ENCODE measurements around the gene CMSS1. TPM values are rescaled to one million over a fixed set of nuclear protein-coding genes. Genes with fewer than 3 reads are reported as not detected.

The CMSS1 gene
- polyA plus RNA-seq, 1 of the 3 experiments (the other 2 are of a cell fraction): 9.1 TPM

GRCh38 chr3:100082714-100083113, 265.1 kb downstream of the CMSS1 start:
- H3F3A ChIP-seq (replicated peaks; ENCODE audit: insufficient read depth): peaks cover 11% of the 10 kb centered on the region
- H3K4me3 ChIP-seq (ENCODE audit: low read depth in 2 of 2, low read length in 1 of 2): no peak overlapping the region
- no peak overlapping the region for H2AFZ ChIP-seq (ENCODE audit: low read depth)
- TF ChIP-seq TCF12 (IDR thresholded peaks at IDR 0.05): no peak
- no peak for TF ChIP-seq MEF2A (IDR thresholded peaks at IDR 0.05; ENCODE audit: borderline replicate concordance, low read depth)
- H3K9me2 ChIP-seq: no peaks in the 10 kb centered on the region
- no peaks in the 10 kb centered on the region for H3K36me3 ChIP-seq (replicated peaks in 1 of 2; ENCODE audit: control insufficient read depth in 1 of 2, insufficient read depth in 2 of 2, low read length in 1 of 2)
- no peaks in the 10 kb centered on the region for H3K27me3 ChIP-seq (ENCODE audit: insufficient read depth)
- H3K27ac ChIP-seq (ENCODE audit: low read depth in 2 of 2, low read length in 1 of 2): no peak overlapping the region
- 89% methylated on average over 1 of the region's 1 CpG for WGBS (ENCODE audit: low lambda C conversion rate)
- H3K79me2 ChIP-seq (ENCODE audit: insufficient read depth): no peaks in the 10 kb centered on the region
- no peaks in the 10 kb centered on the region for H3K9me3 ChIP-seq
- CTCF ChIA-PET: interaction anchor here (0.7 to 1.6 kb wide), 4 partner anchors 11 to 172 kb away, joined by 3 to 7 read pairs (median 3); no protein-coding TSS in a partner anchor
- POLR2A ChIA-PET: no interaction called here
- H4K20me1 ChIP-seq (ENCODE audit: insufficient read depth): no peaks in the 10 kb centered on the region
- H3K4me2 ChIP-seq: no peak overlapping the region
- H3K4me1 ChIP-seq (ENCODE audit: control insufficient read depth in 1 of 2, insufficient read depth in 2 of 2, low read depth in 1 of 2, low read length in 1 of 2): peaks cover 0 to 10% of the 10 kb centered on the region in 2 experiments; a peak in 2 of 4 replicates
- no peak for DNase-seq
- no peak overlapping the region for H3K9ac ChIP-seq

- WGBS (ENCODE audit: low lambda C conversion rate): 96% methylated on average over 6 of the region's 6 CpGs
- H3K27ac ChIP-seq (ENCODE audit: low read depth in 2 of 2, low read length in 1 of 2): no peak overlapping the region
- H3K36me3 ChIP-seq (replicated peaks in 1 of 2; ENCODE audit: control insufficient read depth in 1 of 2, insufficient read depth in 2 of 2, low read length in 1 of 2): no peaks in the 10 kb centered on the region
- no peaks in the 10 kb centered on the region for H3K79me2 ChIP-seq (ENCODE audit: insufficient read depth)
- H3K9me2 ChIP-seq: no peaks in the 10 kb centered on the region
- H3K4me1 ChIP-seq (ENCODE audit: control insufficient read depth in 1 of 2, insufficient read depth in 2 of 2, low read depth in 1 of 2, low read length in 1 of 2): peaks cover 0 to 10% of the 10 kb centered on the region in 2 experiments; a peak in 2 of 4 replicates
- no peaks in the 10 kb centered on the region for H3K27me3 ChIP-seq (ENCODE audit: insufficient read depth)
- peaks cover 11% of the 10 kb centered on the region for H3F3A ChIP-seq (replicated peaks; ENCODE audit: insufficient read depth)
- H2AFZ ChIP-seq (ENCODE audit: low read depth): no peak overlapping the region
- no peaks in the 10 kb centered on the region for H4K20me1 ChIP-seq (ENCODE audit: insufficient read depth)
- ChIA-PET POLR2A (no interaction called here), CTCF (interaction anchor here (0.9 to 1.2 kb wide), 2 partner anchors 14 to 54 kb away, joined by 3 to 7 read pairs; no protein-coding TSS in a partner anchor)
- no peak overlapping the region for H3K4me2 ChIP-seq
- TF ChIP-seq RCOR1 (IDR thresholded peaks at IDR 0.05; ENCODE audit: low read length) (no peak), TEAD4 (IDR thresholded peaks at IDR 0.05; ENCODE audit: borderline replicate concordance, insufficient read depth) (no peak), IRF3 (IDR thresholded peaks at IDR 0.05; ENCODE audit: low read depth, low read length) (no peak), JUND (IDR thresholded peaks at IDR 0.05) (no peak), USF1 (IDR thresholded peaks at IDR 0.05; ENCODE audit: borderline replicate concordance, low read depth) (no peak), FOXJ3 (CRISPR knock-in tag; IDR thresholded peaks at IDR 0.05) (no peak), MAX (IDR thresholded peaks at IDR 0.05; ENCODE audit: low read depth) (no peak), FOXM1 (IDR thresholded peaks at IDR 0.05; ENCODE audit: low read depth) (no peak), NFIC (IDR thresholded peaks at IDR 0.05; ENCODE audit: borderline replicate concordance) (no peak), SIN3A (IDR thresholded peaks at IDR 0.05; ENCODE audit: borderline replicate concordance, low read depth, low read length) (no peak), FOSL2 (IDR thresholded peaks at IDR 0.05; ENCODE audit: borderline replicate concordance, low read depth) (no peak)
- H3K9ac ChIP-seq: no peak overlapping the region
- no peaks in the 10 kb centered on the region for H3K9me3 ChIP-seq
- no peak for DNase-seq
- no peak overlapping the region for H3K4me3 ChIP-seq (ENCODE audit: low read depth in 2 of 2, low read length in 1 of 2)
Measured at GRCh38 chr3:100083209-100083608, 265.5 kb downstream of the CMSS1 start.

All from SK-N-SH (cell line).